Activated CD4-positive, alpha-beta T cell treated with anti-CD3 and anti-CD28 coated beads, Interleukin-2, amount 10 ng/mL, durations not matched to agents 7 days and 5 days (primary cell): ENCODE data around the gene OCLN. TPM values are rescaled to one million over a fixed set of nuclear protein-coding genes. Genes with fewer than 3 reads are reported as not detected.
"Not testable (repeated sequence)": the region's sequence is repeated elsewhere in the genome, so short reads cannot be mapped to it uniquely, and the experiment has no call there.

ENCODE experiments used
- CTCF ChIA-PET: fragments of 350-600 bp; sonication (Branson Sonifier 250); formaldehyde crosslinking; loops from one replicate; lab custom pipeline; 2021; ENCODE audit warnings: antibody characterized with exemption; lab: Charles Lee
- POLR2A ChIA-PET: fragments of 350-600 bp; sonication (Branson Sonifier 250); formaldehyde crosslinking; loops from one replicate; lab custom pipeline; 2021; ENCODE audit warnings: antibody characterized with exemption; lab: Charles Lee
- DNase-seq: peaks from one replicate; pipeline ENCODE4 v3.0.0-alpha.2; 2020
- H3K27ac Mint-ChIP-seq: one replicate; pipeline ENCODE4 v1.8.0; 2021; ENCODE audit warnings: mild to moderate bottlenecking, moderate library complexity, mixed read lengths
- H3K27me3 Mint-ChIP-seq: one replicate; pipeline ENCODE4 v1.8.0; 2021; ENCODE audit warnings: mixed read lengths
- H3K36me3 Mint-ChIP-seq: one replicate; pipeline ENCODE4 v1.8.0; 2021; ENCODE audit warnings: low read depth, mixed read lengths
- H3K4me1 Mint-ChIP-seq: one replicate; pipeline ENCODE4 v1.8.0; 2021; ENCODE audit warnings: mixed read lengths
- H3K4me3 Mint-ChIP-seq: one replicate; pipeline ENCODE4 v1.8.0; 2021; ENCODE audit warnings: mild to moderate bottlenecking, moderate library complexity, mixed read lengths
- H3K9me3 Mint-ChIP-seq: one replicate; pipeline ENCODE4 v1.8.0; 2021; ENCODE audit warnings: mixed read lengths
- total RNA-seq, 2 experiments: library from RNA; stranded (reverse); gene quantifications; one replicate each; pipeline ENCODE4 v1.2.3, GENCODE V29; 2021

Gene OCLN
- total RNA-seq, 2 experiments from 2014 or later = 3.9 to 4.6 TPM

DNA sequence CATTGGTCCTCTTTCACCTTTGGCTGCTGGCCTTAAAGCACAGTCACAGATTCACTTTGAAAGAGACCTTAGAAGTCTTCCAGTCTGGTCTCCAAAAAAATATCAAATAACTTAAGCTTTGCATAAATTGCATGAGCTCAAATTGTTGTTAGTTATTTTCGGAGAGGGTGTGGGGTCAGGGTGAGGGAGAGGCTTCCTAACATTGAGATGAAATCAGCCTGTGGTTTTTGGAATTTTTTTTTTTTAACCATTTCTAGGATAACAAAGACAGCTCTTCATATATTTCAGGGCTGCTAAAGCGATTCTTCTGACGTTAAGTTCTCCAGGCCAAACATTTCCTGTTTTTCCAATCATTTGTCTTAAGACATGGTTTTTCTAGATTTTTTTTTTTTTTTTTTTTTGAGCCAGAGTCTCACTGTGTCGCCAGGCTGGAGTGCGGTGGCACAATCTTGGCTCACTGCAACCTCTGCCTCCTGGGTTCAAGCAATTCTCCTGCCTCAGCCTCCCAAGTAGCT, 4.5 kb downstream of the OCLN start:
- Mint-ChIP-seq H3K4me1 (peaks cover 7% of the 10 kb centered on the region), H3K9me3 (no peaks in the 10 kb centered on the region), H3K27me3 (peaks cover 43% of the 10 kb centered on the region), H3K27ac (no peak overlapping the region), H3K4me3 (no peak overlapping the region), H3K36me3 (no peaks in the 10 kb centered on the region)
- POLR2A ChIA-PET = no interaction called here
- DNase-seq = no peak
- CTCF ChIA-PET = interaction anchor here (0.5 to 2.4 kb wide), 3 partner anchors 15 to 375 kb away, joined by 3 to 6 read pairs (median 3); no protein-coding TSS in a partner anchor

- H3K36me3 Mint-ChIP-seq = no peaks in the 10 kb centered on the region
- peaks cover 34% of the 10 kb centered on the region for H3K27me3 Mint-ChIP-seq
- CTCF ChIA-PET = interaction anchor here (2.4 kb wide), 1 partner anchor 14 kb away, joined by 6 read pairs; no protein-coding TSS in a partner anchor
- no peak for DNase-seq
- POLR2A ChIA-PET = no interaction called here
- H3K27ac Mint-ChIP-seq = no peak overlapping the region
- H3K4me3 Mint-ChIP-seq = no peak overlapping the region
- H3K9me3 Mint-ChIP-seq = no peaks in the 10 kb centered on the region
- H3K4me1 Mint-ChIP-seq = no peaks in the 10 kb centered on the region
These were observed 5.8 kb downstream of the OCLN start for GRCh38 chr5:69498384-69498783.

DNA sequence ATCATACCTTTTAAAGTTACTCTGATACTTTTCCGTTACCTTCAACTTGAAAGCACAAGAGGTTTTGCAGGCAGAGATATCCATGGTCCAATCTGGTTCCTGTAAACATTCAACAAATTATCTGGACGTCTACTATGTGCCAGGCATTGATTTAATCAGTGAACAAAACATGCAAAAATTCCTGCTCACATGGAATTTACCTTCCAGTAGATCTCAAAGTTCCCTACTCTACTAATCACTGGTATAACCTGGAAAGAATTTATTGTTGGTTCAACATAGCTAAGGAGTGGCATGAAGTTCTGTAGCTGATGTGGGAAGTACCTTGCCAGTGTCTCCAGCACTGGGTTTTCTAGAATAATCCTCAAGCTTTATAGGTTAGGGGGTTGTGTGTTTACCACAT, 9.8 kb downstream of the OCLN start:
- POLR2A ChIA-PET = no interaction called here

DNA sequence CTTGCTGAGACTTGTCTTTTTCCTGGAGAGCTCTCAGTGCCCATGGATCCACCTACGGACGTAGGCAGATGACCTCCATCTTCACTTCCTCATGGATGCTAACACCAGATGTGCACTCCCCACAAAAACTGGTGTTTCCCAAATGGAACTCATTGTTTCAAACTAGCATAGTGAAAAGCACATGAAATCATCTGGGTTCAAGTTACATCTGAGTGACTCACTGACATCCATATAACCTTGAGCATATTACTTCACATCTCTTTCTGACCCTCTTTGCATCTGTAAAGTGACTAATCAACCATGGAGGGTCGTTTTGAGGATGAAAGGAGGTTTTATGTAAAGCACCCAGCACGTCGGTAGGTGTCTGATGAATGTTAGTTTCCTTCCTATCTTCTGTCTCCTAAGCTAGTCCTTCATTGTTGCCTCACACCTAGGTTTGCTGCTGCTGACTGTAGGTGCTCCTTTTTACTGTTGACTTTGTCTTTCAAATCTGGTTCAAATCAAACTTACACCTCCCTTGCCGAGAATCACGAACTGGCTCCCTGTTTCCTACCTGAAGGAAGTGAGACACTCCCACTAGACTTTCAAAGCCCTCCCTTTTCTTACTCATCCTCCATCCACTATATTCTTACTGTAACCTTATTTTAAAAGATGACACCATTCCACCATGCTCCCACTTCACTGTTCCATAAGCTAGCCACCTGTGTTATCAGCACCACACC, 10.3 kb downstream of the OCLN start:
- Mint-ChIP-seq H3K27me3 (peaks cover 3% of the 10 kb centered on the region), H3K9me3 (no peaks in the 10 kb centered on the region), H3K4me1 (no peaks in the 10 kb centered on the region), H3K4me3 (no peak overlapping the region), H3K36me3 (no peaks in the 10 kb centered on the region), H3K27ac (no peak overlapping the region)
- ChIA-PET CTCF (no interaction called here), POLR2A (no interaction called here)
- no peak for DNase-seq

More for the DNA sequence above, 9.8 kb downstream of the OCLN start:
- CTCF ChIA-PET = no interaction called here
- no peak for DNase-seq
- H3K27ac Mint-ChIP-seq = no peak overlapping the region
- H3K4me3 Mint-ChIP-seq = no peak overlapping the region
- H3K36me3 Mint-ChIP-seq = no peaks in the 10 kb centered on the region
- H3K9me3 Mint-ChIP-seq = no peaks in the 10 kb centered on the region
- H3K27me3 Mint-ChIP-seq = peaks cover 5% of the 10 kb centered on the region
- H3K4me1 Mint-ChIP-seq = no peaks in the 10 kb centered on the region

DNA sequence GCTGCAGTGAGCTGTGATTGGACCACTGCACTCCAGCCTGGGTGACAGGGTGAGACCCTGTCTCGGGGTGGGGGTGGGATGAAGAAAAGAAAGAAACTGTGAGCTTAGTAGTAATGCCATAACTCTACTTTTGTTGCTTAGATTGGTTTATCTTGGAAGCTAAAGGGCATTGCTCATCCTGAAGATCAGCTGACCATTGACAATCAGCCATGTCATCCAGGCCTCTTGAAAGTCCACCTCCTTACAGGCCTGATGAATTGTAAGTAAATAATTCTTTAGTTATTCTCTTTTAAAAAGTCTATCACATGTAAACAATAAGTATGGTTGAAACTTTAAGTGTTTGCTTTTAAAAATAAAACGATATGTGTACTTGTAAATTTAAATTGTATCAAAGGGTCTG, 11.4 kb downstream of the OCLN start:
- Mint-ChIP-seq H3K4me1 (no peaks in the 10 kb centered on the region), H3K27ac (no peak overlapping the region), H3K36me3 (no peaks in the 10 kb centered on the region), H3K27me3 (peaks cover 3% of the 10 kb centered on the region), H3K4me3 (no peak overlapping the region), H3K9me3 (no peaks in the 10 kb centered on the region)
- DNase-seq = no peak
- POLR2A ChIA-PET = interaction anchor here (0.6 kb wide), 1 partner anchor 649 kb away, joined by 3 read pairs; no protein-coding TSS in a partner anchor
- CTCF ChIA-PET = no interaction called here

DNA sequence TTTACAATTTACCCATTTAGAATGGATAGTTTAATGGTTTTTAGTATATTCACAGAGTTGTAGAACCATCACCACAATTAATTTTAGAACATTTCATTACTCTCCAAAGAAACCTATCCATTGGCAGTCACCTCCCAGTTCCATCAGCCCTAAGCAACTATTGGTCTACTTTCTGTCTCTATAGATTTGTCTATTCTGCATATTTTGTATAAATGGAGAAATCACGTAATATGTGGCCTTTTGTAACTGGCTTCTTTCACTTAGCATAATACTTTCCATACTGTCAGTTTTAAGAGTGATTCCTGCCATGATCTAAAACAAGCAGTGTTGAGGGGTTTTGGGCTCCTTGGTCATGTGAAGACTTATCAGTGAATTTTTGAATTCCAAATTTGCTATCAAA, 12.7 kb downstream of the OCLN start:
- Mint-ChIP-seq H3K27me3 (peaks cover 3% of the 10 kb centered on the region), H3K36me3 (no peaks in the 10 kb centered on the region), H3K4me3 (no peak overlapping the region), H3K27ac (no peak overlapping the region), H3K9me3 (no peaks in the 10 kb centered on the region), H3K4me1 (no peaks in the 10 kb centered on the region)
- ChIA-PET CTCF (no interaction called here), POLR2A (no interaction called here)
- DNase-seq = no peak

GRCh38 chr5:69509212-69509611, 16.6 kb downstream of the OCLN start:
- POLR2A ChIA-PET = no interaction called here
- Mint-ChIP-seq H3K9me3 (no peaks in the 10 kb centered on the region), H3K27ac (no peak overlapping the region), H3K36me3 (no peaks in the 10 kb centered on the region), H3K4me3 (no peak overlapping the region), H3K4me1 (no peaks in the 10 kb centered on the region), H3K27me3 (no peaks in the 10 kb centered on the region)
- DNase-seq = no peak
- CTCF ChIA-PET = no interaction called here

GRCh38 chr5:69510694-69511093, 18.1 kb downstream of the OCLN start:
- Mint-ChIP-seq H3K9me3 (no peaks in the 10 kb centered on the region), H3K27ac (no peak overlapping the region)
- CTCF ChIA-PET = interaction anchor here (0.6 kb wide), 1 partner anchor 18 kb away, joined by 4 read pairs; no protein-coding TSS in a partner anchor

GRCh38 chr5:69512740-69513260, 20.2 kb downstream of the OCLN start:
- DNase-seq = no peak
- POLR2A ChIA-PET = no interaction called here
- CTCF ChIA-PET = interaction anchor here (1.0 kb wide), 1 partner anchor 15 kb away, joined by 6 read pairs; no protein-coding TSS in a partner anchor
- Mint-ChIP-seq H3K36me3 (no peaks in the 10 kb centered on the region), H3K27me3 (no peaks in the 10 kb centered on the region), H3K4me1 (no peaks in the 10 kb centered on the region), H3K4me3 (no peak overlapping the region), H3K9me3 (no peaks in the 10 kb centered on the region), H3K27ac (no peak overlapping the region)

More at GRCh38 chr5:69510694-69511093, 18.1 kb downstream of the OCLN start:
- no peaks in the 10 kb centered on the region for H3K36me3 Mint-ChIP-seq
- POLR2A ChIA-PET = interaction anchor here (0.8 kb wide), 1 partner anchor 1864 kb away, joined by 3 read pairs; no protein-coding TSS in a partner anchor
- DNase-seq = no peak
- H3K4me3 Mint-ChIP-seq = no peak overlapping the region
- no peaks in the 10 kb centered on the region for H3K4me1 Mint-ChIP-seq
- H3K27me3 Mint-ChIP-seq = no peaks in the 10 kb centered on the region

GRCh38 chr5:69515570-69515969, 23.0 kb downstream of the OCLN start:
- H3K9me3 Mint-ChIP-seq, CTCF ChIA-PET, H3K4me3 Mint-ChIP-seq, H3K27ac Mint-ChIP-seq, H3K4me1 Mint-ChIP-seq, H3K27me3 Mint-ChIP-seq, DNase-seq, H3K36me3 Mint-ChIP-seq, POLR2A ChIA-PET: not testable (repeated sequence)

DNA sequence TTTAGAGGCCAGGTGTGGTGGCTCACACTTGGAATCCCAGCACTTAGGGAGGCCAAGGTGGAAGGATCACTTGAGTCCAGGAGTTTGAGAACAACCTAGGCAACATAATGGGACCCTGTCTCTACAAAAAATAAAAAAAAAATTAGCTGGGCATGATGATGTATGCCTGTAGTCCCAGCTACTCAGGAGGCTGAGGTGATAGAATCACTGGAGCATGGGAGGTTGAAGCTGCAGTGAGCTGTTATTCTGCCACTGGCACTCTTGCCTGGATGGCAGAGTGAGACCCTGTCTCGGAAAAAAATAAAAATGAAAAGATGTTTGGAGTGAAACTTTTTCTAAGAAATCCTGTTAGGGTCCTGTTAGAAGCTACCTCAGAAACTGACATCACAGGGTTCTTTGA, 24.2 kb downstream of the OCLN start:
- Mint-ChIP-seq H3K27ac (no peak overlapping the region), H3K4me1 (no peaks in the 10 kb centered on the region), H3K36me3 (no peaks in the 10 kb centered on the region), H3K9me3 (no peaks in the 10 kb centered on the region), H3K27me3 (peaks cover 3% of the 10 kb centered on the region), H3K4me3 (no peak overlapping the region)
- POLR2A ChIA-PET = no interaction called here
- DNase-seq = no peak
- CTCF ChIA-PET = no interaction called here

DNA sequence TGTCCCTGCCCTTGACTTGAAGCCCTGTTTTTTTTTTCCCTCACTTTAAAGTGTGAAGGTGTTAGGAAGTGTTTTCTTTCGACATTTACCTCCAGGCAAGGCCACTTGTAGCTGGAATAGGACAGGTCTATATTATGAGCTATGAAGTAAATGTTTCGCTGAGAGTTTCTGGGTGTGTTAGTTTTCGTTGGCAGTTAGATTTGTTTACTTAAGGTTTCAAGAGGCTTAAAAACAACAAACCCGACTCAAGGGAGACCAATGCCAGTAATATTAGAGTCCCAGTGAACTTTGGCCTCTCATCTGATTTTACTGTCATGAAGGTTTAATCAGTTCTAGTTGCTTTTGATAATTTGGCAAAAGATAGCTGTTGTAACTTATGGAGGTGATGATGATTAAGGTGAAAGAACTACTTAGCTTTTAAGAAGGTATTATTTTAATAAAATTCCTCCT, 25.2 kb downstream of the OCLN start:
- DNase-seq = no peak
- no peaks in the 10 kb centered on the region for H3K9me3 Mint-ChIP-seq
- H3K27ac Mint-ChIP-seq = no peak overlapping the region
- no peaks in the 10 kb centered on the region for H3K36me3 Mint-ChIP-seq
- no peak overlapping the region for H3K4me3 Mint-ChIP-seq
- ChIA-PET POLR2A (no interaction called here), CTCF (no interaction called here)
- no peaks in the 10 kb centered on the region for H3K4me1 Mint-ChIP-seq
- peaks cover 5% of the 10 kb centered on the region for H3K27me3 Mint-ChIP-seq

- H3K9me3 Mint-ChIP-seq = no peaks in the 10 kb centered on the region
- H3K27me3 Mint-ChIP-seq = peaks cover 5% of the 10 kb centered on the region
- ChIA-PET CTCF (no interaction called here), POLR2A (no interaction called here)
- H3K27ac Mint-ChIP-seq = no peak overlapping the region
- no peak overlapping the region for H3K4me3 Mint-ChIP-seq
- no peaks in the 10 kb centered on the region for H3K36me3 Mint-ChIP-seq
- no peaks in the 10 kb centered on the region for H3K4me1 Mint-ChIP-seq
- DNase-seq = no peak
These were observed 26.7 kb downstream of the OCLN start for GRCh38 chr5:69519285-69519684.
